Dermis blood vessel endothelial cell (primary cell): ENCODE measurements around the gene PPP2R5D. TPM values are rescaled to one million over a fixed set of nuclear protein-coding genes. Genes with fewer than 3 reads are reported as not detected.
A peak's percentile ranks its signal among the peaks of the same experiment; 100 is the strongest.
"Not testable (repeated sequence)": the region's sequence is repeated elsewhere in the genome, so short reads cannot be mapped to it uniquely, and the experiment has no call there.

Source experiments
- DNase-seq: peaks from one replicate; pipeline ENCODE4 v3.0.0; 2010
- total RNA-seq: library from RNA; depleted of rRNA; stranded (reverse); fragments of >200 nt; gene quantifications from 2 replicates; pipeline ENCODE4 v1.2.3, GENCODE V29; 2014

PPP2R5D gene
- total RNA-seq, 1 donor from 2014 or later = 37.3 TPM

GRCh38 chr6:42996513-42996912, 12.1 kb downstream of the PPP2R5D start:
- no peak for DNase-seq

- not testable (repeated sequence) for DNase-seq
These were observed 13.8 kb downstream of the PPP2R5D start for GRCh38 chr6:42998205-42998604.

- no peak for DNase-seq
These were observed 17.5 kb downstream of the PPP2R5D start for GRCh38 chr6:43001843-43002242.

GRCh38 chr6:43005844-43006243, 21.5 kb downstream of the PPP2R5D start:
- no peak for DNase-seq

GRCh38 chr6:43006251-43006650, 21.9 kb downstream of the PPP2R5D start:
- DNase-seq = no peak

- no peak for DNase-seq
These were observed 22.8 kb downstream of the PPP2R5D start for GRCh38 chr6:43007126-43007525.

GRCh38 chr6:43009124-43009523, 24.8 kb downstream of the PPP2R5D start:
- DNase-seq = peak; percentile 72

GRCh38 chr6:43011207-43011606, 26.8 kb downstream of the PPP2R5D start:
- DNase-seq = no peak

GRCh38 chr6:43012364-43012763, 28.0 kb downstream of the PPP2R5D start:
- DNase-seq = no peak

GRCh38 chr6:43013097-43013842, 28.9 kb downstream of the PPP2R5D start:
- DNase-seq = peak; percentile 36

GRCh38 chr6:43013843-43014433, 29.6 kb downstream of the PPP2R5D start, which contains the start of the genes KLHDC3 and MEA1:
Gene KLHDC3 (plus strand): TSS chr6:43014249. CDS start chr6:43017193, 2,944 bp downstream.
Gene MEA1 (minus strand): TSS chr6:43013946. CDS start chr6:43013813, 133 bp downstream.
- peak; percentile 100 for DNase-seq

- DNase-seq = peak; percentile 46
These were observed 30.1 kb downstream of the PPP2R5D start for GRCh38 chr6:43014434-43014909.

GRCh38 chr6:43016176-43016942, 32.0 kb downstream of the PPP2R5D start:
- no peak for DNase-seq

- no peak for DNase-seq
These were observed 32.6 kb downstream of the PPP2R5D start for GRCh38 chr6:43016943-43017334.

GRCh38 chr6:43019152-43019551, 34.8 kb downstream of the PPP2R5D start:
- no peak for DNase-seq

- DNase-seq = no peak
These were observed 35.8 kb downstream of the PPP2R5D start for GRCh38 chr6:43020052-43020705.

- peak; percentile 6 for DNase-seq
These were observed 36.5 kb downstream of the PPP2R5D start for GRCh38 chr6:43020847-43021246.

- DNase-seq = peak; percentile 78
These were observed 37.1 kb downstream of the PPP2R5D start, which contains the start of gene RRP36 for GRCh38 chr6:43021270-43022047. Gene RRP36 (plus strand): TSS chr6:43021623. CDS start chr6:43021655, 32 bp downstream.

- DNase-seq = no peak
These were observed 40.1 kb downstream of the PPP2R5D start for GRCh38 chr6:43024436-43024835.

- no peak for DNase-seq
These were observed 42.0 kb downstream of the PPP2R5D start for GRCh38 chr6:43026365-43026764.

GRCh38 chr6:43029120-43029519, 44.8 kb downstream of the PPP2R5D start:
- DNase-seq = no peak

GRCh38 chr6:43032326-43032725, 48.0 kb downstream of the PPP2R5D start:
- DNase-seq = no peak
